Subcutaneous adipose tissue (tissue), 4 donors: Measurements from ENCODE around the gene RNF32. TPM values are rescaled to one million over a fixed set of nuclear protein-coding genes. Genes with fewer than 3 reads are reported as not detected.

Experiments used
- total RNA-seq, 4 donors: library from RNA; depleted of rRNA; stranded (reverse); fragments of >200 nt; gene quantifications; one replicate each; pipeline ENCODE4 v1.1.0, GENCODE V29; 2016
- TF ChIP-seq, protein P1 (sequence below): fragments of 450-650 bp; IDR thresholded peaks from one replicate; pipeline ENCODE4 v1.5.1; 2016; ENCODE audit warnings: low read depth, mild to moderate bottlenecking, control low read depth, antibody characterized with exemption, moderate library complexity

Gene RNF32
- total RNA-seq: 1 to 10 TPM in 2 of 4 donors, under 1 TPM in 1, not detected in 1; 0.66 to 3.9 (median 2.0) TPM

GRCh38 chr7:156640257-156640948 is at the start of gene RNF32:
TSS of gene RNF32 (plus strand) at chr7:156640774. CDS start at chr7:156643878, 3,104 bp downstream.
- TF ChIP-seq, protein P1, sequence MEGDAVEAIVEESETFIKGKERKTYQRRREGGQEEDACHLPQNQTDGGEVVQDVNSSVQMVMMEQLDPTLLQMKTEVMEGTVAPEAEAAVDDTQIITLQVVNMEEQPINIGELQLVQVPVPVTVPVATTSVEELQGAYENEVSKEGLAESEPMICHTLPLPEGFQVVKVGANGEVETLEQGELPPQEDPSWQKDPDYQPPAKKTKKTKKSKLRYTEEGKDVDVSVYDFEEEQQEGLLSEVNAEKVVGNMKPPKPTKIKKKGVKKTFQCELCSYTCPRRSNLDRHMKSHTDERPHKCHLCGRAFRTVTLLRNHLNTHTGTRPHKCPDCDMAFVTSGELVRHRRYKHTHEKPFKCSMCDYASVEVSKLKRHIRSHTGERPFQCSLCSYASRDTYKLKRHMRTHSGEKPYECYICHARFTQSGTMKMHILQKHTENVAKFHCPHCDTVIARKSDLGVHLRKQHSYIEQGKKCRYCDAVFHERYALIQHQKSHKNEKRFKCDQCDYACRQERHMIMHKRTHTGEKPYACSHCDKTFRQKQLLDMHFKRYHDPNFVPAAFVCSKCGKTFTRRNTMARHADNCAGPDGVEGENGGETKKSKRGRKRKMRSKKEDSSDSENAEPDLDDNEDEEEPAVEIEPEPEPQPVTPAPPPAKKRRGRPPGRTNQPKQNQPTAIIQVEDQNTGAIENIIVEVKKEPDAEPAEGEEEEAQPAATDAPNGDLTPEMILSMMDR: no peak

DNA sequence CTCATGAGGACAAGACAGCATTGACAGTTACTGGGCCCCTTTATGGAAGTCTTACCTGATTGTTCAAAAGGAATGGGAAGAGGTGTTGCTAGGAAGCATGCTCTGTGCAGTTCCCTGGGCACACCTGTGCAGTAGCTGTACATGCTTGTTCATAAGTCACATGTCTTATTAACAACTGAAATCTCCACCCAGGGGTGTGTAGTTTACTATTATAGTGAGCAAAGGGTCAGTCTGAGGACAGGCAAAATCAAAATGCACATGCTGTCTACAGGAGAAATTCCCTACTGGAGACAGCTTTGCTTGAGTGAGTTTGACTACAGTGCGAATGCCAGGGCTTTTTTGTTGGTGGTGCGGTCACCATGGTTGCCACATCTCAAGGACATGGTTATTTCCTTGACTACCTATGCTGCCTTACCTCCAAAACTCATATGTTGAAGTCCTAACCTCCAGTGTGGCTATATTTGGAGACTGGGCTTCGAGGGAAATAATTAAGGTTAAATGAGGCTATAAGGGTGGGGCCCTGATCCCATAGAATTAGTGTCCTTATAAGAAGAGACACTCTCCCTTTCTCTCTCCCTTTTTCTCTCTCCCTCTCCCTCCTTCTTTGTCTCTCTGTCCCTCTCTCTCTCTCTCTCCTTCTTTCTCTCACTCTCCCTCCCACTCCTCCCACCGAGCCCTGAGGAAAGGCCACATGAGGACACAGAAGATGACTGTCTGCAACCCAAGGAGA is 48.3 kb upstream of the RNF32 start:
- TF ChIP-seq, protein P1: no peak

- TF ChIP-seq, protein P1: no peak
Measured at GRCh38 chr7:156594283-156595080, 46.1 kb upstream of the RNF32 start.

DNA sequence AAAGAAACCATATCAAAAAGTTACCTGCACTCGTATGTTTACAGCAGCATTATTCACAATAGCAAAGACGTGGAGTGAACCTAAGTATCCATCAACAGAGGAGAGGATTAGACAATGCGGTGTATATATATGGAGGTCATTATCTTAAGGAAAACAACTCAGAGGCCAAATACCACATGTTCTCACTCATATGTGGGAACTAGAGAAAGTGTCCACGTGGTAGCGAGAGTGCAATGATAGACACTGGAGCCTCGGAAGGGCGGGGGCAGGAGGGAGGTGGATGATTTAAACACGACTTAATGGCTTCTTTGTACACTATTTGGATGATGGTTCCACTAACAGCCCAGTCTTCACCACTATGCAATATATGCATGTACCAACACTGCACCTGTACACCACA is 40.1 kb upstream of the RNF32 start:
- TF ChIP-seq, protein P1: no peak

DNA sequence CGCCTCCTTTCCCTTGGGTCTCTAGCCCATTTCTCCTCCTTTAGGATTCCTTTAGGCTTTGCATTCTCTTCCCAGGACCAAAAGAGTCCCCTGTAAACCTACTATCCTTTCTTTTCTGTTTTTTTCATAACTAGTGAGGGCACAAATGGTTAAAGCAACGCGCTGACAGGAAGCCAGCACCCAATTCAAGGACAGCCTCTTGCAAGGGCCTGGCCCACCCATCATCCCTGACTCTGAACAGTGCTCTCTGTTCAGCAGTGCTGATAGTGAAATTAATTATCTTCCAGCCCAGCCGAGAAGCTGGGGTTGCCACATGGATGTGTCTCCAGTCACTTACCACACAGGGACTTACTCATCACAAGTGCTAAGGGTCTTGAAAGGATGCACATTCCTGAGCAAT is 38.3 kb upstream of the RNF32 start:
- TF ChIP-seq, protein P1: no peak

DNA sequence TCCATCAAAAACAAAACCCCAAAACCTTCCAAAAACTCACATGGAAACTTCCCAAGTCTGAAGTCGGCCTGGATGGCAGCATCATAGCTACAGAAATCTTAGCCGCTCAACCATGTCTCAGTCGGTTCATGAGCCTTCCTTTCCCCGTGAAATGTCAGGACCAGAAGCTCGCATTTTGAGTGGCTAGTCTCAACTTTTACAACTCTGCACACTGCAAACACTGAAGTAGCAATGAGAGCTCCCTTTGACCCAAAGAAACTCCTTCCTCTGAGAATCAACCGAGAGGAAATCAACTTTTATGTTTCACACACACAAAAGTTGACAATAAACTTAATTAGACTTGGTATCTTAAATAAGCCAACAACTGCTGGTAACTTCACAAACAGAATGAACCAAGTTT is 37.6 kb upstream of the RNF32 start:
- TF ChIP-seq, protein P1: no peak

GRCh38 chr7:156603629-156604028 is 36.9 kb upstream of the RNF32 start:
- TF ChIP-seq, protein P1: no peak
